WTC11 (cell line): ENCODE measurements around the gene EIF5A.

Source experiments
- FOXK1 ChIP-seq: sonication (generic); formaldehyde crosslinking; IDR thresholded peaks from 2 replicates; pipeline ENCODE4 v1.8.0; 2022; ENCODE audit warnings: mild to moderate bottlenecking, moderate library complexity, missing genetic modification reagents
- TEAD4 ChIP-seq: sonication (generic); formaldehyde crosslinking; IDR thresholded peaks from 2 replicates; pipeline ENCODE4 v1.8.0; 2022; ENCODE audit warnings: mild to moderate bottlenecking, missing genetic modification reagents
- TF ChIP-seq, protein P1 (sequence below): fragments of 200-600 bp; IDR thresholded peaks from 2 replicates; pipeline ENCODE4 v1.8.0; 2022; ENCODE audit warnings: antibody characterized with exemption
- TF ChIP-seq, protein P2 (sequence below): sonication (generic); formaldehyde crosslinking; IDR thresholded peaks from 2 replicates; pipeline ENCODE4 v1.8.0; 2022; ENCODE audit warnings: missing genetic modification reagents
- TF ChIP-seq, protein P3 (sequence below): sonication (generic); formaldehyde crosslinking; IDR thresholded peaks from 2 replicates; pipeline ENCODE4 v1.8.1; 2022; ENCODE audit warnings: low read depth, mild to moderate bottlenecking, moderate library complexity, missing genetic modification reagents, borderline replicate concordance

DNA sequence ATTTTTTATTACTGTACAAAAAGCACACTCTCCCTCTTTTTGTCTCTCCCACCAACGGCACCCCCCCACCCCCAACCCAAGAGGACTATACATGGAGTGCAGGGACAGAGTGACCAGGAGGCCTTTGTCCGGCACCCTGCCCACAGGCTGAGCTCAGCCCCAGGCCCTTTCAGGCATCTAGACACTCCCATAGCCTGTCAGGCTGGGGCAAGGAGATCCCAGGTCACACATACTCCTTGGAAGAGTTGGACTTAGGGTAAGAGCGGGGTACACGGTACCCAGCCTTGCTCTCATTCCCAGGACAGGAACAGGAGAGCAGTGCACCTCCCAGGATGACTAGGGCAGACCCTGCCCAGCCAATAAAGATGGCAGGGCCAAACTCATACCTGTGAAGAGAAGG lies 47.3 kb upstream of the EIF5A start:
- TF ChIP-seq, protein P1, sequence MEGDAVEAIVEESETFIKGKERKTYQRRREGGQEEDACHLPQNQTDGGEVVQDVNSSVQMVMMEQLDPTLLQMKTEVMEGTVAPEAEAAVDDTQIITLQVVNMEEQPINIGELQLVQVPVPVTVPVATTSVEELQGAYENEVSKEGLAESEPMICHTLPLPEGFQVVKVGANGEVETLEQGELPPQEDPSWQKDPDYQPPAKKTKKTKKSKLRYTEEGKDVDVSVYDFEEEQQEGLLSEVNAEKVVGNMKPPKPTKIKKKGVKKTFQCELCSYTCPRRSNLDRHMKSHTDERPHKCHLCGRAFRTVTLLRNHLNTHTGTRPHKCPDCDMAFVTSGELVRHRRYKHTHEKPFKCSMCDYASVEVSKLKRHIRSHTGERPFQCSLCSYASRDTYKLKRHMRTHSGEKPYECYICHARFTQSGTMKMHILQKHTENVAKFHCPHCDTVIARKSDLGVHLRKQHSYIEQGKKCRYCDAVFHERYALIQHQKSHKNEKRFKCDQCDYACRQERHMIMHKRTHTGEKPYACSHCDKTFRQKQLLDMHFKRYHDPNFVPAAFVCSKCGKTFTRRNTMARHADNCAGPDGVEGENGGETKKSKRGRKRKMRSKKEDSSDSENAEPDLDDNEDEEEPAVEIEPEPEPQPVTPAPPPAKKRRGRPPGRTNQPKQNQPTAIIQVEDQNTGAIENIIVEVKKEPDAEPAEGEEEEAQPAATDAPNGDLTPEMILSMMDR, result no peak
- no peak for TF ChIP-seq TEAD4 (CRISPR knock-in tag)
- TF ChIP-seq, protein P2, sequence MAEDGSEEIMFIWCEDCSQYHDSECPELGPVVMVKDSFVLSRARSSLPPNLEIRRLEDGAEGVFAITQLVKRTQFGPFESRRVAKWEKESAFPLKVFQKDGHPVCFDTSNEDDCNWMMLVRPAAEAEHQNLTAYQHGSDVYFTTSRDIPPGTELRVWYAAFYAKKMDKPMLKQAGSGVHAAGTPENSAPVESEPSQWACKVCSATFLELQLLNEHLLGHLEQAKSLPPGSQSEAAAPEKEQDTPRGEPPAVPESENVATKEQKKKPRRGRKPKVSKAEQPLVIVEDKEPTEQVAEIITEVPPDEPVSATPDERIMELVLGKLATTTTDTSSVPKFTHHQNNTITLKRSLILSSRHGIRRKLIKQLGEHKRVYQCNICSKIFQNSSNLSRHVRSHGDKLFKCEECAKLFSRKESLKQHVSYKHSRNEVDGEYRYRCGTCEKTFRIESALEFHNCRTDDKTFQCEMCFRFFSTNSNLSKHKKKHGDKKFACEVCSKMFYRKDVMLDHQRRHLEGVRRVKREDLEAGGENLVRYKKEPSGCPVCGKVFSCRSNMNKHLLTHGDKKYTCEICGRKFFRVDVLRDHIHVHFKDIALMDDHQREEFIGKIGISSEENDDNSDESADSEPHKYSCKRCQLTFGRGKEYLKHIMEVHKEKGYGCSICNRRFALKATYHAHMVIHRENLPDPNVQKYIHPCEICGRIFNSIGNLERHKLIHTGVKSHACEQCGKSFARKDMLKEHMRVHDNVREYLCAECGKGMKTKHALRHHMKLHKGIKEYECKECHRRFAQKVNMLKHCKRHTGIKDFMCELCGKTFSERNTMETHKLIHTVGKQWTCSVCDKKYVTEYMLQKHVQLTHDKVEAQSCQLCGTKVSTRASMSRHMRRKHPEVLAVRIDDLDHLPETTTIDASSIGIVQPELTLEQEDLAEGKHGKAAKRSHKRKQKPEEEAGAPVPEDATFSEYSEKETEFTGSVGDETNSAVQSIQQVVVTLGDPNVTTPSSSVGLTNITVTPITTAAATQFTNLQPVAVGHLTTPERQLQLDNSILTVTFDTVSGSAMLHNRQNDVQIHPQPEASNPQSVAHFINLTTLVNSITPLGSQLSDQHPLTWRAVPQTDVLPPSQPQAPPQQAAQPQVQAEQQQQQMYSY (CRISPR knock-in tag), result no peak
- no peak for TF ChIP-seq FOXK1 (CRISPR knock-in tag)
- TF ChIP-seq, protein P3, sequence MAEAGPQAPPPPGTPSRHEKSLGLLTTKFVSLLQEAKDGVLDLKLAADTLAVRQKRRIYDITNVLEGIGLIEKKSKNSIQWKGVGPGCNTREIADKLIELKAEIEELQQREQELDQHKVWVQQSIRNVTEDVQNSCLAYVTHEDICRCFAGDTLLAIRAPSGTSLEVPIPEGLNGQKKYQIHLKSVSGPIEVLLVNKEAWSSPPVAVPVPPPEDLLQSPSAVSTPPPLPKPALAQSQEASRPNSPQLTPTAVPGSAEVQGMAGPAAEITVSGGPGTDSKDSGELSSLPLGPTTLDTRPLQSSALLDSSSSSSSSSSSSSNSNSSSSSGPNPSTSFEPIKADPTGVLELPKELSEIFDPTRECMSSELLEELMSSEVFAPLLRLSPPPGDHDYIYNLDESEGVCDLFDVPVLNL (CRISPR knock-in tag), result no peak
